ENCODE measurements around the gene ARAP3.

Gene ARAP3

DNA sequence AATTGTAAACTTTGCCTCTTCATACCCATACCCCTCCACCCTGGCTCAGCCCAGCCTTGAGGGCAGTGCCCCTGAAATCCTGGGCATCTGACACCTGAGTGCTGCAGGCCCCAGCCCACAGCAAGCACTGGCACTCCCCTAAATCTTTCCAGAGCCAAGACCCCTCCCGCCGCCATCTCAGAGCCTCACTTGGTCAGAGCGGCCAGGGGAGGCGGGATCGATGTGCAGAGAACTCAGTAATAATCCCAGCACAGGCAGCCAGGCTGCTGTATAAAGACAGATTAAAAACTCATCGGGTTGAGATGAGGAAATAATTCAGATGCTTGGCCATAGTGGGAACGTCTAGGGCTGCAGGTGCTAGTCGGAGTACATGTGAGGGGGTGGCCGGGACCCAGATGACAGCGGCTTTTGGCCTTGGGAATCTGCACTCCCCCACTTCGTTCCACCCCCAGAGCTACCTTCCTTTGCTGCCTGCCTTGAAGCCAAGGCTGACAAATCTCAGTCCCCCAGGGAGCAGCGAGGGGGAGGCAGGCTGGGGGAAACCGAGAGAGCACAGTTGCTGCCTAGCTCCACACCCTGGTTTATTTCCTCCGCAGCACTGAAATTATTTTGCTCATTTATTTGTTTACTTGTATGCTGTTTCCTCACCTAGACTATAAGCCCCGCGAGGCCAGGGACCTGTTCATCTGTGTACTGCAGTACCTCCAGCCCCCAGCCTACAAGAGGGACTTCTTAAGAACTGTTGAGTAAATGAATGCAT, 19.5 kb upstream of the ARAP3 start:
- FAIRE-seq, result no peak

DNA sequence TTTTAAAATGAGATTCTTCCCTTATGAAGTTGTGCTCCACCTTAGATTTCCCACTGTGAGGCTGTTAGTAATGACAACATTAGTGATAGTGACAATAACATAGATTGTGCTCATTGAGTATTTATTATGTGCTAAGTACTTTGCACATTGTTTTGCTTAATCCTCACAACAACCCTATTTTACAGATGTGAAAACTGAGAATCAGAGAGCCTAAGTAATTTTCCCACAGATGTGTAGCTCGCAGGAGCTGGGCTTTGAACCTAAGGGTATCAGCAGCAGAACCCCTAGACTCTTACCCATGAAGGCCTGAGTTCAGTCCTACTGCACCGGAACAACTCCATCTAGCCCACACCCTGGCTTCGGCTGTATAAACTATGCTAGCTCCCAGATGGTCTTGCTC, 15.6 kb upstream of the ARAP3 start:
- FAIRE-seq, result no peak

DNA sequence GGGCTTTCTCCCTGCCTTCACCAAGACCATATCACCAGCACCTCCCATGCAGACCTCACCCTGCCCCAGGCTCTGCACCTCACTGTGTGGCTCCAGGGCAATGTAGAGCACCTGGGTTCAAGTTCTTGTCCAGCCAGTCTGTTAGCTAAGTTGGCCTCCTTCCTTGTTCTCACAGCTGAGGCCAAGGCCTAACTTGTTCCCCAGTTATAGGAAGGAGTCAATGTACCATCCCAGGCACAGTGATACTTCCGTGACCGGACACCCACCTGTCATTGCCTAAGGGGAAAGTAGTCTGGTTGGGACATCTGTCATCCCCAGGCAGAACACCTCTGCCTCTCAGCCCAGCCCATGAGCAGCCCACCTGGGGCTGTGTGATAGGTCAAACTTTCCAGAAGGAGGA, 14.4 kb upstream of the ARAP3 start:
- no peak for FAIRE-seq

DNA sequence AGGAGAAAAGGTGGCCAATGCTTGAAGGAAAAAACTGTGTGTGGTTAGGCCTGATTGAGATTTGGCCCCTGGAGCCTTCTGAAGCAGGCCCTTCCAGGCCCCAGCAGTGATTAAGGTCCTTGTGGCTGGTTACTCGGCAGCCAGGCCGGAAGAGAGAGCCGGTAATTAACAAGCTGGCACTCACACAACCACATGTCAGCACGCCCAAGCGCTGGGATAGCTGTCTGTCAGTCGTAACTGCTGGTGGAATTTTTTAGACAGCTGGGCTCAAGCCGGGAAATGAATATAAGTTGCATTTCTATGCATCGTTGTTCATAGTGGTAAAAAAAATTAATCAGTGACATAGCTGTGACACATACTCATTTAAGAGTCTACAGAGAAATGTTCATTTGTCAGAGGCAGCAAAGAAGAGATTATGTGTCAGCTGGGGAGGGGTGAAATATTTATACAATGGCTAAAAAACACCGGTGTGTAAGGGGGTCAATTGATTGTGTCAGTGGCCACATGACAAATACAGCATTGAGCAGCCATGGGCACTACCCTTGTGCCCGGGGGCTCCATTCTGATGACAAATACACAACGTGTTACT, 13.7 kb upstream of the ARAP3 start:
- FAIRE-seq, result no peak

DNA sequence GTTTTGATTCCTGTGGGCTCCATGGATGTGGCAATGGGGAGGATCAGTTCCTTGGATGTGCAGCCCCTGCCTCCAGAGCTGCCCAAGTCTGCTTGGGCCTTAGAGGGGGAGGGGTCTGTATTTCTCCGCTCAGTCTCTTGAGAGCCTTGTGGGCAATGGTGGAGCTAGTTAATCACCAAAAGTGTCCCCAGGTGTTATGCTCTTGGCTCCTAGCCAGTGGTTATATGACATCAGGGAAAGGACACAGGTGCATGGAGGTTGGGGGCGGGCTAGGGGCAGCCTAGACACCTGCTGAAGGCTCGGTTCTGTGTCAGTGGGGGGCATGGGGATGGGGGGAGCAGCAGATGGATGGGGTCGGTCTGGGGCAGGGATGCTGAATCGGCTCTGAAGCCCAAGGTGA, 12.4 kb upstream of the ARAP3 start:
- FAIRE-seq, result no peak

DNA sequence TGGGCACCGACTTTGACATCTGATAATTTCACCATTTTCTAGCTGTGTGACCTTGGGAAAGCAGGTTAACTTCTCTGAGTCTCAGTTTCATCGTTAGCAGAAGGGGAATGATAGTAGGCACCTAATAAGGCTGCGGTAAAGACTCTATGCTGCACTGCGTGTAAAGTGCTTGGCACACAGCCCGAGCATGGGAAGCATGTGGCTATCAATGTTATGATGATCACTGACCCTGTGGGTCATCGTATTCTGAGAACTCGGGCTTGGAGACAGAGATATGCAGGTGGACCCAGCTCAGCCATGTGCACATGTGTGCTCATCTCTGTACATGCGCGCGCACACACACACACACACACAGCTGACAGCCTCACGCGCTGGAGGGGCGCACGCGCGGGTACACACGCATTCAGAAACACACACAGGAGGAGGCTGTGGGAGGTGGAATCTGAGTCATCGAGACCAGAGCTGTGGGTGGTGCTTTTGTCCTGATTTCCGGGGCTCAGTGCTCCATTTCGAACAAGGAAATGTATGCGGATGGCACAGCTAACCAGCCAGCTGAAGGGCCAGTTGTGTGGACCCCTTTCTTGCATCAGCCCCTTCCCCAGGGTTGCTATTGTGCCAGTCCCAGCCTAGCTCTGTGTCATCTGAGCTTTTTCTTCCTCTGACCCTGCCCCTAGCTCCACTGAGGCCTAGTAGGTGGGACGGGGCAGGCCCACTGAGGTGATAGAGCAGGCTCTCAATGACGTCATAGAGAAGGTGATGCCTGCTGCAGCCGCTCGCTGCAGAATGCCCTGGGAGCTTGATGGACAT, 11.1 kb upstream of the ARAP3 start:
- no peak for FAIRE-seq

DNA sequence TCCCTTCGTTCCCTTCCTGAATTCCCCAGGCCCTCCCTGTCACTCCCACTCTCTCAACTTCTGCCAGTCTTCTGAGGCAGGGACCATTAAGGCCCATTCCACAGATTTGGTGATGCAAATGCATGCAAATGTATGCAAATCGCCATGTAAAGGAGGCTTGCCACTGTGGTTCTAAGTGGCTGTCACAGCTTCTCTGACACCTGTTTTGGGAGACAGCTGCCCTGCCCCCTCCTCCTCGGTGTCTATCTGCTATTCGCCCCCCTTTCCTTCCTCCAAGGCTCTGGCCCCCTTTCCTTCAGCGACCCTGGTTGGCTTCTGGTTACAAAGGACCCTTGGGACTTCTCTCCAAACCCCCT, 10.5 kb upstream of the ARAP3 start:
- no peak for FAIRE-seq

DNA sequence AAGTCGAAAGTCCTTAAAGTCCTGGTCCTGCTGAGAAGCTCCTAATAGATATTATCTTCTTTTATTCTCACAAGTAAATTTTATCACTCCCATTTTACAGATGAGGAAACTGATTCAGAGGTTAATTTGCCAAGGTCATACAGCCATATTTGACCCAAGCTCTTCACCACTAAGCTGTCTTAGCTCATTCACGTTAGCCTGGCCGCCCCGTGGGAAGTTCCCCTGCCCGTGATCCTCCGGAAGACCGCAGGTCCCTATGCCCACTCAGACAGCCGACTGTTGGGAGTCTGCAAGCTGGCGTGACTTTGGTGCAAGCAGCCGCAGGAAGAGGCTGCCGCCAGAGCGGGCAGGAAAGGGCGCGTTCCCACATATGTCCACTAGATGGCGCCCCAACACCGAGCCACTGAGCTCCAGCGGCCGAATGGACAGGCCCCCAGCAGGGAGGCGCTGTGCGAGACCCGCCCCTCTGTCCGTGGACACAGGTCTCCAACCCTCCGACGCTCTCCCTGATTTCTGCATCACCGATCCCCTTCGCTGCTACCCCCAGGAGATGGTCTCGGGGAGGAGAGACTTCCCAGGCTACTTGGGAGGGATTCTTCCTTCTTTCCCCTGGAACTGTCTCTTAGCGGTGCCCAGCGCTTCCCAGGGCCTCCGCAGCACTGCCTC, 10.0 kb upstream of the ARAP3 start:
- no peak for FAIRE-seq

DNA sequence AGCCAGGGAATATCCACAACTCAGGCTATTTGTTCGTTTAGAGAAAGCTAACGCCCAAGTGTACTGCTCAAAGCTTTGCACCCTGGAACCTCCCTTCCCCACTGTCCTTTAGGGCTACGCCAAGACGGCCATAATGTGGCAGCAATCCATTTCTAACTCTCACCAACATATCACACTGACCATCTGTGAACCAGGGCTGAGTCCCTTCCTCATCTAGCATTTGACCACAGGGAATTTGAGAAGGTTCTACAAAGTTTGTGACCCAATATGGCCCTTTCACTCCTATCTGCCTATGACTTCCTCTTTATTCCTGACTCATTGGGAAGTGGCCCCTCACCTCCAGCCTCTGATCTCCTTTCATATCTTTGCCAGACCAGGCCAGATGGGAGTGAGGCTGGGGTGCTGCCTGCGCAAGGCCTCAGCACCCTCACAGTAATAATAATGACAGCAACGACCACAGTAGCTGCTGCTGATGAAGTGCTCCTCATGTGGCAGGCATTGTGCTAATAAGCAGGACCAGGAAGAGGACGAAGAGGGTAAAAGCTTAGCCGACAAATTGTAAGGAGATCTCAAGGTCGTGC, 9.3 kb upstream of the ARAP3 start:
- no peak for FAIRE-seq

DNA sequence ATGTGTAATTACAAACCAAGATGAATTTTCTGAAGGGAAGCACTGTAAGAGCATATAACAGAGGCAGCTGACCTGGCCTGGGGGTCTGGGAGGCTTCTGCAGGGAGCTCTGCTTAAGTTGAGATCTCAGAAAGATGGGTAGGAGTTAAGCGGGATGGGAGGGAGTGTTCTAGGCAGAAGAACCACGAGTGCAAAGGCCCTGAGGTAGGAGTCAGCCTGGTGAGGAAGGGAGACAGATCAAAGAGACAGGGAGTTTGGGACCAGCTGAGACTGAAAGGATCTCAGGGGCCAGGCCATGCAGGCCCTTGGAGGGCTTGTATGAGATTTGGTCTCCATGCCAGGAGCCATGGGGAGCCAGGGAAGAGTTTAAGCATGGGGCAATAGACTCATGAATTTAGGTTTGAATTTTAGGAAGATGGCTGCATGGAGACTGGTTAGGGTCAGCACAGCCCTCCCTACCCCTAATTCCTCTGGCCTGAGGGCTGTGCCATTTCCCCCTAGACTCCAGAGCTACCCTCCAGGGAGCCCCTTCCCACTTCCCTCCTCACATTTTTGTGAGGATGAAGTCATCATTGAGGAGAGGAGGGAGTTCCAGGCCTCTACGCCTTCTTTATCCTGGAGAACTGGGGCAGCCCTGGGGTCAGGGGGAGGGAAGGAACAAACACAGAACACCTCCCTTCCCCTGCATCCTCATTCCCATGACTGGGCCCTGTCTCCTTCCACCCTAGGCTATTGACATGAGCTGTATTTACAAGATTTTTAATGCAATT, 4.8 kb upstream of the ARAP3 start:
- FAIRE-seq, result no peak

DNA sequence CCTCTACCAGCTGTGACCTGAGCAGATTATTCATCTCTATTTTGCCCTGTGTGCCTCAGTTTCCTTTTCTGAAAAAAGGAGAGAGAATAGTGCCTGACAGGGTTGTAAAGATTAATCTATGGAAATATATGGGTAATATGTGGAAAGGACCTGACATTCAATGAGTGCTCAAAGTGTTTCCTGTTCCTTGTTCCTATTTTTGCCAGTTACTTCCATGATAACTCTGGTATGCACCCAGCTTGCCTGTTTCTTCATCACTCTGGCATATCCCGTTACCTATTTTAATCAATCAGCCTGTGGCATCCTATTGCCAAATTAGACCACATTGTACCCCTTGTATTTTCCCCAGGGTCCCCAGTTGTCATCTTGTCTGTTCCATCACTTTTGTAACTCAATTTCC, 3.6 kb upstream of the ARAP3 start:
- no peak for FAIRE-seq

DNA sequence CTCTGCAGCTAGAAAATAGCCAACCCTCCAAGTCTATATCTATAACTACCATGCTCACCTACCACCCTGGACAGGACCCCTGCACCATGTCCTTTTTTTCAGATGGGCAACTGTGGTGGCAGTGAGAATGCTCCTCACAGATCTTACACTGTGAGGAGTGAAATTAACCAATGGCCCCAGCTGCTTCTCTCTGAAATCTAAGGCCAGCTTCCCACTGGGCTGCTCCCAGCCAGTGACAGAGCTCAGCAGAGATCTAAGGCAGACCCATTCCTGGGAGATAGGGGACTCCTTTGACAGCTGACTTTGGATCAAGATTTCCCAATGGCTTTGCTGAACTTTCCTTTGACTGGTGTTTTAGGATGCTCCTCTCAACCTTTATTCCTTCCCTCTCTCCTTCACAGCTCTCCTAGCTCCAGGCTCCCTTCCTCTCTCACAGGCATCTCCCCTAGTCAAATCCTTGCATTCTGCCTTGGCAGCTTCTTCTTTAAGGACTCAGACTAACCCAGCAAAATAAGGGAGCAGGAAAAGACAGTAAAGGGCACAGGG, 1.6 kb upstream of the ARAP3 start:
- no peak for FAIRE-seq

DNA sequence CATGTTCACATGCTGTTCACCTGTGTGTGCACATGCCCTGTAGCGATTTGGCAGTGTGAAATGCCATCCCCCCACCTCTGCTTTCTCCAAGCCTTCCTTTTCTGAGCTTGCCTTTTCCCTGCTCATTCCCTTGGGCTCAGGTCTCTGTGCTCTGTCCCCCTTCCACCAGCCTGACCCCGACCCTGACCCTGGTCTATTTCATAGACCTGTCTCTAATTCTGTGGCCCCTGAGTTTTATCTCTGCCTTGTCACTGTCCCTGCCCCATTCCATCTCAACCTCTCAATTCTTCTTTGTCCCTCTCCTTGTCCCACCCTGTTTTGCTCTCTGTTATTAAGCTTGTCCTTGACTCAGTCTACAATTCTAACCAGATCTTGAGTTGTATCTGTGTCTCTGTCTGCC, 735 bp downstream of the ARAP3 start:
- FAIRE-seq, result no peak

DNA sequence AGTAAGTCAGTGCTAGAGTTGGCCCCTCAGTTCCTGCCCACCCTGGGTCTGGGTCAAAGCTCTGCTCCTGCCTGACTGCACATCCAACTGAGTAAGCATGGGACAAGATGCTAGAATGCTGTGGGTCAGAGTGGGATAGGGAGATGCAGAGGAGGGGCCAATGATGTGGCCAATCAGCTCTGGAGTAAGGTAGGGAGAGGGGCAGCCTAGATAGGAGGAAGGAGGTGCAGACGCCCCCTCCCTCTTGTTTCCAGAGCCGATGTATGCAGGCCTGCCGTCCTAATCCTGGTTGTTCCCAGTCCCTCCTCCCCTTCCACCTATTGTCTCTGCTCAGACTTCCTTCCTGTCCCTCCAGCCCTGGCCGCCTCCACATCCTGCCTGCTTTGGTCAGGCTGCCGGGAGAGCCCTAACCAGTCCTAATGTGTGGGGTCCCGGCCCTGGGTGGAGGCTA, 1.3 kb downstream of the ARAP3 start:
- no peak for FAIRE-seq

DNA sequence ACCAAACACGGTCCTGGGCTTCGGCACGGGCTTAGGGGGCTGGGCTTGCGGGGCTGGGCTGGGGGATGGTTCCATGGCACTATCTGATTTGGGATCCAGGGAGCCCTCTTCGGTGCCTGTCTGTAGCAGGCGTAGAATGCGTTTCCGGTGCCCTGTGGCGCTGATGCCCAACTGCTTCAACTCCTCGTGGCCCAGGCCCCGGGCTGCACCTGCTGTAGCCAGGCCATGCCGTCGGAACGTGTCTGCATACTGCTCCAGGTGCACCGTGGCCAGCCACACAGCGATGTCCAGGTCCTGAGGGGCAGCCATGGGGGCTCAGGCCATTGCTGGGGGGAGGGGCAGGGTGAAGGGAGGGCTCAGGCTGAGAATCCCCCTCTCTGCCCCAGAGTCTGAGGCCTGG, 1.9 kb downstream of the ARAP3 start:
- no peak for FAIRE-seq

DNA sequence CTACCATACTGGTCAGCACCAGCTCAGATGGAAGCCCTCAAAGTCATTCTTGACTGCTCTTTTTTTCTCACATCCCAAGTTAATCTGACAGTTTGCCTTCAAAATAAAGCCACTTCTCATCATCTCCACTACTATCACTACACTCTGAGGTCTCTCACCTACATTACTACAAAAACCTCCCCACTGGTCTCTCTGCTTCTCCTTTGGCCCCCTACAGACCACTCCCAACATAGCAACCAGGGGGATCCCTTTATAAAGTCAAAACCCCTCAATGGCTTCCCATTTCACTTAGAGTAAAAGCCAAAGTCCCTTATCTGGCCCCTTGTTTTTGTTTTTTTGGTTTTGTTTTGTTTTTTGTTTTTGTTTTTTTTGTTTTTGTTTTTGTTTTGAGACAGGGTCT, 4.6 kb downstream of the ARAP3 start:
- no peak for FAIRE-seq

DNA sequence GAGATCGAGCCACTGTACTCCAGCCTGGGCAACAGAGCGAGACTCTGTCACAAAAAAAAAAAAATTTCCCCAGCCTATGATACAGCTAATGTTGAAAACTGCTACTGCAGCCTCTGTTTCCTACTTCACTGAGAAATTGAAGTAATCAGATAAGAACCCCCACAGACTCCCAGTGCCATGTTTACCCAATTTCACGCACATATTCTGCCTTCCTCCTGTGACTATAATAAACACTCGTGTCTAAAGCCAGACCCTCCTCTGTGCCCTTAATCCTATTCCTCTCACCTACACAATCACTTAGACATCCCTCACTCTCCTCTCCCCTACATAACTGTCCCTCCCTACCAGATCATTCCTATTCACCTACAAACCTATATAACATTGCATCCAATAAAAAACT, 6.4 kb downstream of the ARAP3 start:
- no peak for FAIRE-seq

DNA sequence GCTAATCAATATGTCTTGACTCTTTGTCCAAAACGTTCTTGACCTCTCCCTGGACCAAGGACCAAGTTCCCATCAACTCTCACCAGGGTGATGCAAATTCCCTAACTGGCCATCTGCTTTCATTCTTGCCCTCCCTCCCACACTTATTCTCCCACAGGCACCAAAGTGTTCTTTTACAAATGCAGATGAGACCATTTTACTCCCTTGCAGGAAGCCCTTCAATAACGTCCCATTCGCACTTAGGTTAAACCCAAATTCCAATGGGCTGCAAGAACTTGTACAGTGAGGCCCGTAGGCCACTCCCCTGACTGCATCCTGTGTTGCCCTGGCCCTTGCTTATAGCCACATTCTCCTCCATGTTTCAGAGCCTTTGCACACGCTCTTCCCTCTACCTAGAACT, 7.3 kb downstream of the ARAP3 start:
- no peak for FAIRE-seq

DNA sequence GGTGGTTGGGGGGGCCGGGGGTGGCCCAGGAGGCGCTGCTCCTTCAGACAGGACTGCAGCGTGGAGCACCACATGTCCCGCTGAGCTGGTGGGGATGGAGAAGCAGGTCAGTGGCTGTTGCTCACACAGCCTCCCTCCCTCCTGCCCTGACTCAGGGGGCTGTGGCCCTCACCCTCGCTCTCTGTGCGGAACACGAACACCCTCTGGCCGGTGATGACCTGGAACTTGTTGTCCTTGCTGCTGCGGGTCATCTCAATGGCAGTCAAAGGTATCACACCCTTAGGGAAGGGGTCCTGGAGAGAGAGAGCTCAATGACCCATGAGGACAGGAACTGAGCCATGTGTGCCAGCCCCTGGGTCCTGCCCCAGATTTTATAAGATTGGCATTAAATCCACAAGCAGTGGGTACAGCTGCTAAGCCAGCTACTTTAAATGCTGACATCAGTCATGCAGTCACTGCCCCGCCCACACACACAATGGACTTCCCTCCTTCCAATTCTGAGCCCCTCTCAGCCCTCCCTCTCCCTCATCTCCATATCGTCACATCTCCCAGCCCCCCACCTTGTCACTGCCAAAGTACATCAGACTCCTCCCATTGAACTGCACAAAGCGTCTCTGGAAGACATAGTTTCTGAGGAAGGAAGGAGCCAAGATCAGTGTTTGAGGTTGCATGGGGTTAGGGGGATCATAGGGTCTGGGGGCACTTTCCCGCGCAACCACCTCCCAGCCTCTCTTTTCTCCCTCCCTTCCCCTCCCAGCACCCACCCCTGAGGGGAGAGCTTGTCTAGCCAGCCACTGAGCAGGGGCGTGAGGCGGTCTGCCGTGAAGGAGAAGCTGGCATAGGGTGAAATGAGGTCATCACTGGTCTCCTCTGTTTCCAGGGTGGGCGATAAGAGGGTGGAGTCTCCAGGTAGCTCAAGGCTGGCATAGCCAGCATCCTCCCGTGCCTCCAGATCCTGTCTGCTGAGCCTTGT, 8.9 kb downstream of the ARAP3 start:
- FAIRE-seq, result no peak

DNA sequence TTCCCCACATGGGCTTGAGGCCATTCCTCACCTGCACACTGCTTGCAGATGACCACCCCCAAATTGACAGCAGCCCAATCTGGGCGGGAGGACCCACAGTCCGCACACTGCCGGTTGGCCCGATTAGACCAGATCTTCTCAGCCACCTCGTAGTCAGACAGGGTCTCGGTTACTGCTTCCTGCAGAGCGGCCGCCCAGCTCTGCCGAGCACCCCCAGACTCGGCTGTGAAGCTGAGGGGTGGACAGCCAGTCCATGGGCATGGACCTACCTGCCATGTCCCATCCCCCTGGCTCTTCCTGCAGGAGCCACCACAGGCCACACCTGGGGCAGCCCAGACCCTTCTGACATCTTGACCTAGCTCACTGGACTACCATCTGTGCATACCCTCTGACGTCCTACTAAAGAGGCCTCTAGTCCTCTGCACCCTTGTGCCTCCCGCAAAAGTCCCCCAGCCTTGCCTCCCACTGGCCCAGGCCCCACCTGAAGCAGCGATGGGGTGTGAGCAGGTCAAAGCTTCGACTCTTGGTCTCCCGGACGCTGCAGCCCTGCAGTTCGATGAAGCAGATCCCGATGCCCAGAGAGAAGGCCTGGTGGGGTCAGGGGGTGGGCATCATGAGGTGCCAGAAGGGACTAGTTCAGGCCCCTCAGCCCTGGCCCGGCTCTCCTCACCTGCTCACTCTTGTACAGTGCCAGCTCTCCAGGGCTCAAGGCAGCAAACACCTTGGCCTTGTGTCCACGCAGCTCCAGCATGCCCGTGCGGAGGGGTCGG, 9.8 kb downstream of the ARAP3 start:
- FAIRE-seq, result no peak
